AG08396 (cell line): ENCODE measurements around the gene UIMC1.

Experiments used
- DNase-seq: peaks from one replicate; pipeline ENCODE4 v3.0.0; 2012; ENCODE audit warnings: low spot score, mixed read lengths

UIMC1 gene

DNA sequence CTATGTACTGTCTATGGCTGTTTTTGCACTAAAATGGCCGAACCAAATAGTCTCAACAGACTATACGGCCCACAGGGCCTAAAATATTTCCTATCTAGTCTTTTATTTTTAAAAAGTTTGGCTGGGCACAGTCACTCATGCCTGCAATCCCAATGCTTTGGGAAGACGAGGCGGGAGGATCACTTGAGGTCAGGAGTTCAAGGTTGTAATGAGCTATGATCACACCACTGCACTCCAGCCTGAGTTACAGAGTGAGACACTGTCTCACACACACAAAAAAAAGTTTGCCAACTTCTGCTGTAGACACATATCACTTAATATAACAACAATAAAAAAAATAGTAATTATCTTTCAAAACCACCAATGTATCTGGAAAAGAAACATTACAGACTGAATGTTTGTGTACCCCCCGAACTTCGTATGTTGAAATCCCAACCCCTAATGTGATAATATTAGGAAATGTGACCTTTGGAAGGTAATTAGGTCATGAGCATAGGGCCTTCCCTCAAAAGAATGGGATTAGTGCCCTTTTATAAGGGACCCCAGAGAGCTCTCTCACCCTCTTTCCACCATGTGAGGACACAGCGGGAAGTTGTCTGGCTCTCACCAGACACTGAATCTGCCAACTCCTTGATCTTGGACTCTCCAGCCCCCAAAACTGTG lies 53.9 kb downstream of the UIMC1 start:
- no peak for DNase-seq

DNA sequence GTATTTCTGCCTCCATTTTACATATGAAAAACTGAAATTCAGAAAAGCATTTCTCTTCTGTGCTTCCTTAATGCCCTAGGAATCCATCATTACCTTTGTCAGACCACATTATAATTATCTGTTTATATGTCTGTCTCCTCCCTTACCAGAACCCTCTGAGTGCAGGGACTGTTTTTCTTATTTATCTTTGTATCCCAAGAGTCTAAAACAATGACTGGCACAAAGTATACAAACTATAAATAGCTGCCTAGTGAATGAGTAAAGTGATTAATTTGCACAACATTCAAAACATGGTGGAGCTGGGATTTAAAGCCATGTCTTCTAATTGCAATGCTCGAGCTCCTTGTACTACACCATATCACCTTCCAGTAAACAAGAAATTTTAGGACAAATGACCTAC lies 58.1 kb downstream of the UIMC1 start:
- DNase-seq, result no peak

- DNase-seq, result no peak
Measured at GRCh38 chr5:176947847-176948246, 58.7 kb downstream of the UIMC1 start.

GRCh38 chr5:176944268-176944667 lies 62.3 kb downstream of the UIMC1 start:
- DNase-seq, result no peak

DNA sequence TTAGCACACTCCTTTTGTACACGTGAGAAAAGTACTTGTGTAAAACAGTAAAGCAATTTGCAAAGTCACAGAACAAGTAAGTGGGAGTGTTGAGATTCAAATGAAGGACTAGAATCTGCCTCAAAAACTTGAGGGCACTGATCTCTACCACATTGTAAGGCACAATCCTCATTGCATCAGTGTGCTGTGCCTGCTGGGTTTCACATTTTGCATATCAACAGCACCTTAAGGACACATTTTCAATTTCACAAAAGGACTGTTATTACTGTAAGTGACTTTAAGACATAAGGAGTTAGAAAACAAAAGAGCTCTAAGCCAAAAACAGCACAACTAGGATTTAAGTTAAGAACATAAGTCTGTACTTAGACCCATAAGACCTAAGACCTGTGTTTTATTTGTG lies 62.8 kb downstream of the UIMC1 start:
- DNase-seq, result no peak

DNA sequence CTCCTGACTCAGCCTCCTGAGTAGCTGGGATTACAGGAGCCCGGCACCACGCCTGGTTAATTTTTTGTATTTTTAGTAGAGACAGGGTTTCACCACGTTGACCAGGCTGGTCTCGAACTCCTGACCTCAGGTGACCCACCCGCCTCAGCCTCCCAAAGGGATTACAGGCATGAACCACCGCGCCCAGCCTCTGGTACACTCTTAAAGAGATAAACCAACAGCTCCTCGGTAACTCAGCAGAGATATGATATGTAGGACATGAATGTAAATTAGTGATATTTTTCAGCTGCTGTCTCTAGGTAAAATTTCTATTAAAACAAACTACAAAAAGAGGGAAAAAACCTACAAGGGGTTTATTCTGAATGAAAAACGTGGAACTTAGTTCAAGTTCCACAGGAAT lies 64.6 kb downstream of the UIMC1 start:
- no peak for DNase-seq

GRCh38 chr5:176938472-176938871 lies 68.1 kb downstream of the UIMC1 start:
- no peak for DNase-seq

DNA sequence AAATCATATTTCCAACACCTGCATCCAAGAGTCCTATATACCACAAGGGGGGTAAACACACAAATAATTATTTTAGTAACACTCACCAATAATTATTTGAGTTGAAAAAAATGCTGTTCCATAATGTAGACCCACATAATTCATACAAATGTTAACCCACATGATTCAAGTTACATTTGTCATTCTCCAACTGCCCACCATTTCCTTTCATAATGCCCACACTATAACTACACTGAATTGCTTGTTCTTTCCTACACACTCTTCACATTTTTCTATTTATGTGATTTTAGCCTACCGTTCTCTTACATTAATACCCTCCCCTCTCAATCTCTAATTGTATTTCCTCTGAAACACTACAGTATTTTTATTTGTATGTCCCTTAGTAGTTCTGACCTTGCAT lies 71.6 kb downstream of the UIMC1 start:
- no peak for DNase-seq

GRCh38 chr5:176934309-176934930 lies 72.2 kb downstream of the UIMC1 start:
- no peak for DNase-seq

GRCh38 chr5:176929654-176930053 lies 76.9 kb downstream of the UIMC1 start:
- no peak for DNase-seq

GRCh38 chr5:176927562-176927961 lies 79.0 kb downstream of the UIMC1 start:
- DNase-seq, result no peak

DNA sequence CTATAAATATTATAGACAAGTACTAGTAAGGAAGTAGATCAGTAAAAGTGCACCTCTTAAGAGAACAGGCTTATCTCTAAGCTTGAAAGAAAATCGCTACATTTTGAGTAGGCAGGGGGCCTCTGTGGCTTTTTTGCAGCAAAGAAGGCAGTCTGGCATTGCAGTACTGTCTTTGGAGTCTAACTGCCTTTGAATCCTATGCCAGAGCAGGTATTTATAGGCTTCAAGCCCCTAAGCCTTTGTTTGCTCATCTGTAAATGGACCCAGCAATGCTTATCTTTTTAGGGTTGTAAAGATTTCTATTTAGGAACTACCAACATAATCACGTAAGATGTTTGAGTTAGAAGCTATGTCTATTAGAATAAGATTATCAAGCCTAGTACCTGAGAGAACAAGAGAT lies 83.8 kb downstream of the UIMC1 start:
- no peak for DNase-seq

DNA sequence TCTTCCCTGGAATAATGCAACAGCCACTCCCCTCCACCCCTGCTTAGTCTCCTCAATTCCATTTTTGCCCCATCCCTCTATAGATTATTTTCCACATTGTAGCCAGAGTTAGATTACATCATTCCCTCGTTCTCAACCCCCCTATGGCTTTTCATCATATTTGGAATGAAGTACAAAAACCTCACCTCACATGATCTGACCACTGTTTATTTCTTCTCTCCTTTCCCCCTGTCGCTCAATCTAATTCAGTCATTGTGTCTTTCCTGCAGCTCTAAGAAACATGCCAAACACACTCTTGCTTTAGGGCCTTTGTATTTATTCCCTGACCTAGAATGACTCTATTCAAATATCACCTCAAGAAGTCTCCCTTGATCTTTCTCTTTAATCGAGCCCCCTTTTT lies 84.9 kb downstream of the UIMC1 start:
- DNase-seq, result no peak

DNA sequence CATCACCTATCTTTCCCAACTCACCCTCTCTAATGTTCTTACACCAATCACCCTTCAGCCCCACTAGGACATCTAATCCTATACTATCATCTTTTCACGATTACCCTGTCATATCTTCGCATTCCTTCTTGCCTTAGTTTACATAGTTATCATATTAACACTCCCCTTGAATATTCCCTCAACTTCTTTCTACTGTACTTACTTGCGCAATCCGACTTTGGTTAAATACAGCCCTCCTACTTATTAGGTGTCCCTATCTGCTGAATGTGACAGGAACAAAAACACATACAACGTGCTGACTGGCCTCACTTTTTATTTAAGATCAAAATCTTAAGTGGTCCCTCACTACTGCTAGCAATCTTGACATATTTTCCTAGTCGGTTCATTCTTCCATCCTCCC lies 88.0 kb downstream of the UIMC1 start:
- DNase-seq, result no peak

GRCh38 chr5:176916337-176916736 lies 90.2 kb downstream of the UIMC1 start:
- no peak for DNase-seq

DNA sequence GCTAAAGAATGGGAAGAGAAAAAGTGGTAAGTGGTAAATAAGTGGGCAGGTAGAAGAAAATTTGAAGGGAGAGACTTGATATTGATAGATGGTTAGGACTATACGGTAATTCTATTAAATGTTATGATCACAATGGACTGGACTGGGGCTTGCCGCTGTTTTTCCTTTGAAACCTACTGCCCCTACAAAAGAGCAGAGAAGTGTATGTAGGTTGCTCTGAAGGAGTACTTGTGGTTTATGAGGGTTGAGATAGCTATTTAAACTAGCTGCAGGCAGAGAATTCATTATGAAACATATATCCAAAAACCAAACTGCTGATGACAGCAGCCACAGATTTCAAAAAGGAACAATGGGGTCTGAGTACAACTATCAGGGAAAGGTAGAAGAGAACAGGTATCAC lies 90.7 kb downstream of the UIMC1 start:
- DNase-seq, result no peak

DNA sequence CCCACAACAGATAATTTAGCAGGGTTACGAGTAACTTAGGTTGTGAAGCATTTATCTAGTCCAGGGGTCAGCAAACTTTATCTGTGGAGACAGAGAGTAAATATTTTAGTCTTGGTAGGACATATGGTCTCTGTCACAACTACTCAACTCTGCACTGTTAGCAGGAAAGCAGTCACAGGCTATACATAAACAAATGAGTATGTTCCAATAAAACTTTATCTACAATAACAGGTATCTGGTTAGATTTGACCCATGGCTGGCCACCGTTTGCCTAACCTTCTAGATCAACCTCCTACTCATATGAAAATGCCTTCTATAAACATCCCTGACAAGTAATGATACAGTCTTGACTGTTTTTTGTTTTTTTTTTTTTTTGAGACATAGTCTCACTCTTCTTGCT lies 94.5 kb downstream of the UIMC1 start:
- no peak for DNase-seq

- DNase-seq, result no peak
Measured at GRCh38 chr5:176908675-176909368, 97.8 kb downstream of the UIMC1 start.

- DNase-seq, result no peak
Measured at GRCh38 chr5:176906796-176907195, 99.8 kb downstream of the UIMC1 start.

GRCh38 chr5:176906126-176906525 lies 100.5 kb downstream of the UIMC1 start:
- no peak for DNase-seq

DNA sequence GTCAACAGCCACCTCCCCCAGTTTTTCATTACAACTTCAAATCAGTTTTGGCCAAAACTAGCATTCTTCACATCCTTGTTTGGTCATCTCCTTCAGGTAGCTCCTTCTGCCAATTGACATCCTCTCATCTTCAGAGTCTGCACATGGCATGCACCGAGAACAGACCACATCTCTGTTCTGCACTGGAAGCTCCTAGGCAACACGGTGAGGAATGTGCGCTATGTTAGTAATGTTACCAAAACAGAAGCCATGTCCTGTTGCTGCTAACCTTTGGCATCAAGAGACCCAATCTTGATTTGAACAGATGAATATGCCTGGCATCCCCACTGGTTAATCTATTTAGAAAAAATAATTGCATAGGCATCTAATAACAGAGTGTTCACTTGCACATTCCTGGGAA lies 102.3 kb downstream of the UIMC1 start:
- DNase-seq, result no peak

- no peak for DNase-seq
Measured at GRCh38 chr5:176902911-176903664, 103.5 kb downstream of the UIMC1 start.
